ENCODE results near the gene SSUH2.

SSUH2 gene

GRCh38 chr3:8646313-8646938 lies 1.8 kb upstream of the SSUH2 start:
- DNase-seq, result no peak
- H3K27me3 ChIP-seq (replicated peaks), result peaks cover 2% of the 10 kb centered on the region
- in situ Hi-C loops (cut with HindIII; ENCODE audit: low pct_ligation_motif_present, low sequenced_read_pairs), result no loop called here

GRCh38 chr3:8645712-8646111 lies 1.1 kb upstream of the SSUH2 start:
- Histone ChIP-seq H3K27me3 (replicated peaks) (peaks cover 2% of the 10 kb centered on the region), H3K4me3 (ENCODE audit: low read depth, low read length) (no peak overlapping the region)
- no peak for DNase-seq

More at GRCh38 chr3:8646313-8646938, 1.8 kb upstream of the SSUH2 start:
- TF ChIP-seq, protein P1, sequence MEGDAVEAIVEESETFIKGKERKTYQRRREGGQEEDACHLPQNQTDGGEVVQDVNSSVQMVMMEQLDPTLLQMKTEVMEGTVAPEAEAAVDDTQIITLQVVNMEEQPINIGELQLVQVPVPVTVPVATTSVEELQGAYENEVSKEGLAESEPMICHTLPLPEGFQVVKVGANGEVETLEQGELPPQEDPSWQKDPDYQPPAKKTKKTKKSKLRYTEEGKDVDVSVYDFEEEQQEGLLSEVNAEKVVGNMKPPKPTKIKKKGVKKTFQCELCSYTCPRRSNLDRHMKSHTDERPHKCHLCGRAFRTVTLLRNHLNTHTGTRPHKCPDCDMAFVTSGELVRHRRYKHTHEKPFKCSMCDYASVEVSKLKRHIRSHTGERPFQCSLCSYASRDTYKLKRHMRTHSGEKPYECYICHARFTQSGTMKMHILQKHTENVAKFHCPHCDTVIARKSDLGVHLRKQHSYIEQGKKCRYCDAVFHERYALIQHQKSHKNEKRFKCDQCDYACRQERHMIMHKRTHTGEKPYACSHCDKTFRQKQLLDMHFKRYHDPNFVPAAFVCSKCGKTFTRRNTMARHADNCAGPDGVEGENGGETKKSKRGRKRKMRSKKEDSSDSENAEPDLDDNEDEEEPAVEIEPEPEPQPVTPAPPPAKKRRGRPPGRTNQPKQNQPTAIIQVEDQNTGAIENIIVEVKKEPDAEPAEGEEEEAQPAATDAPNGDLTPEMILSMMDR (IDR thresholded peaks at IDR 0.05; ENCODE audit: low read depth, low read length, missing control alignments), result no peak
- no peak overlapping the region for H3K4me3 ChIP-seq (ENCODE audit: low read depth, low read length)
- H3K36me3 ChIP-seq (replicated peaks), result no peaks in the 10 kb centered on the region
- no peak overlapping the region for H3K27ac ChIP-seq

DNA sequence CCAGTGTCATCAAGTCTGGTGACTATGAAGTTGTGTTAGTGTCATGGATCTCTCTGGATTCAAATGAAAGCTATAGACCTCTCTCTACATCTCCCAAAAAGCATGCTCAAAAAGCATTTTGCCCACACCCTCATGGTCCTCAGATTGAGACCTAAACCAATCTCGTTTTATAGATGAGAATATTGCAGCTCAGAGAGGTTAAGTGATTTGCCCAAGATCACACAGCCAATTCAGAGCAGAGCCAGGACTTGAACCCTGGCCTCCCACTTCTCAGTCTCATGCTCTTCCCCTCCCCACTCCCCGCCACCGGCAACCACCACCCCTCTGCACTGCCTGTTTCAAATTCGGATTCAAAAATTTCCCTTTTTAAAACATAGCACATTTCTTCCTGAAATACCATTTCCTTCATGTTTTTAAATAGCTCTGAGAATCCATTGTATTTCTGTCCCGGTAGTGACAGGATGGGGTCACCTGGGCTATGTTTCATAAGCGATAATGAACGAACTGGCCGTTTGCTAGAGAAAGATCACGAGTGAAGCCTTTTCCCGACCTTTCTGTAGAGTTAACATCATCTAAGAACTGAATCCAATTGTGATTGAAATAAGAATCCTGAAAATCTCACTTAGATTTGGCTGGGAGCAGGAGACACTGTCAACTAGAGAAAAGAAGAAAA lies 769 bp downstream of the SSUH2 start:
- Histone ChIP-seq H3K27me3 (replicated peaks) (peaks cover 2% of the 10 kb centered on the region), H3K4me3 (ENCODE audit: low read depth, low read length) (no peak overlapping the region), H3K36me3 (replicated peaks) (no peaks in the 10 kb centered on the region), H3K27ac (no peak overlapping the region)
- in situ Hi-C loops (cut with HindIII; ENCODE audit: low pct_ligation_motif_present, low sequenced_read_pairs), result no loop called here
- TF ChIP-seq, protein P1 (IDR thresholded peaks at IDR 0.05; ENCODE audit: low read depth, low read length, missing control alignments), result no peak
- no peak for DNase-seq

More at GRCh38 chr3:8645712-8646111, 1.1 kb upstream of the SSUH2 start:
- TF ChIP-seq, protein P1 (IDR thresholded peaks at IDR 0.05; ENCODE audit: low read depth, low read length, missing control alignments), result no peak
- in situ Hi-C loops (cut with HindIII; ENCODE audit: low pct_ligation_motif_present, low sequenced_read_pairs), result no loop called here
- no peak overlapping the region for H3K27ac ChIP-seq
- H3K36me3 ChIP-seq (replicated peaks), result no peaks in the 10 kb centered on the region

DNA sequence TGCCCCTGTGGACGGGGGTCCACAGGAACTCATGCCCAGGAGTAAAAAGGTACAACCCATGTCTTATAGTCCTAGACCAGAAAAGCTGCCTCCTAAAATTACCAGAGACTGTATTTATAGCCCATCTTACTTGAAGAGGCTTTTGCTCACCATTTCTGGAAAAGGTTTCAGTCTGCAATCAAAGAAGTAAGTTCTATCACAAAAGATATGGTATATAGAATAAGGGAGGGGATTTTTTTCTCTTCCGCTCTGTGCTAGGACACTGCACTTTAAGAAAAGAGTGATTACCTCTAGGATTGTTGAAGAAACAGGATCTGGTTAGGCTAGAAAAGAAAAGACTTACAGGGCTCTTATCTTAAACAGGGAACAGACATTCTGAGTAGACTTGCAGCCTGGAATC lies 2.6 kb downstream of the SSUH2 start:
- TF ChIP-seq, protein P1 (IDR thresholded peaks at IDR 0.05; ENCODE audit: low read depth, low read length, missing control alignments), result no peak
- in situ Hi-C loops (cut with HindIII; ENCODE audit: low pct_ligation_motif_present, low sequenced_read_pairs), result no loop called here
- Histone ChIP-seq H3K36me3 (replicated peaks) (no peaks in the 10 kb centered on the region), H3K4me3 (ENCODE audit: low read depth, low read length) (no peak overlapping the region), H3K27me3 (replicated peaks) (peaks cover 2% of the 10 kb centered on the region), H3K27ac (no peak overlapping the region)
- DNase-seq, result no peak

GRCh38 chr3:8641472-8641871 lies 3.1 kb downstream of the SSUH2 start:
- Histone ChIP-seq H3K27me3 (replicated peaks) (peaks cover 2% of the 10 kb centered on the region), H3K27ac (no peak overlapping the region), H3K36me3 (replicated peaks) (no peaks in the 10 kb centered on the region), H3K4me3 (ENCODE audit: low read depth, low read length) (no peak overlapping the region)
- TF ChIP-seq, protein P1 (IDR thresholded peaks at IDR 0.05; ENCODE audit: low read depth, low read length, missing control alignments), result no peak
- DNase-seq, result no peak
- in situ Hi-C loops (cut with HindIII; ENCODE audit: low pct_ligation_motif_present, low sequenced_read_pairs), result no loop called here
